Tibial artery (tissue), 4 donors: ENCODE results near the gene FAM174C.

Experiments used
- DNase-seq, 2 donors: peaks; one replicate each; pipeline ENCODE4 v3.0.0-alpha.2; 2019
- H3K27ac ChIP-seq, 2 donors: fragments of 200-600 bp; sonication (generic) in 1 of 2; 1 replicate in 1 of 2; 2 replicates in 1 of 2; pipeline ENCODE4 v1.5.1; 2018 to 2019; ENCODE audit warnings: mild to moderate bottlenecking in 1 of 2
- H3K27me3 ChIP-seq, 2 donors: fragments of 200-600 bp; sonication (generic) in 1 of 2; one replicate each; pipeline versions ENCODE4 v1.5.1 to v1.6.0; 2016 to 2019
- H3K36me3 ChIP-seq, 3 donors: fragments of 200-600 bp; sonication (generic) in 2 of 3; one replicate each; pipeline ENCODE4 v1.5.1; 2016 to 2019; ENCODE audit warnings: mild to moderate bottlenecking in 2 of 3
- H3K4me1 ChIP-seq, 4 donors: fragments of 200-600 bp; sonication (generic) in 2 of 4; 1 replicate in 3 of 4; 2 replicates in 1 of 4; pipeline ENCODE4 v1.5.1; 2016 to 2019
- H3K4me3 ChIP-seq, 2 donors: fragments of 200-600 bp; sonication (generic) in 1 of 2; 1 replicate in 1 of 2; 2 replicates in 1 of 2; pipeline ENCODE4 v1.5.1; 2018 to 2019; ENCODE audit warnings: mild to moderate bottlenecking in 2 of 2
- H3K9me3 ChIP-seq, 3 donors: fragments of 200-600 bp; sonication (generic) in 1 of 3; one replicate each; pipeline ENCODE4 v1.5.1; 2016 to 2019
- intact Hi-C: fragments of 100-400 bp; cut with DNase I; formaldehyde crosslinking; loops from one replicate; pipeline ENCODE4 v1.15.0; 2023; ENCODE audit warnings: low total_unique reads
- TF ChIP-seq, protein P1 (sequence below), 2 experiments: fragments of 200-600 bp in 1 of 2; fragments of 450-650 bp in 1 of 2; IDR thresholded peaks; one replicate each; pipeline ENCODE4 v1.5.1; 2017 to 2019; ENCODE audit warnings: antibody characterized with exemption in 2 of 2, mild to moderate bottlenecking in 1 of 2, moderate library complexity in 1 of 2

FAM174C gene

DNA sequence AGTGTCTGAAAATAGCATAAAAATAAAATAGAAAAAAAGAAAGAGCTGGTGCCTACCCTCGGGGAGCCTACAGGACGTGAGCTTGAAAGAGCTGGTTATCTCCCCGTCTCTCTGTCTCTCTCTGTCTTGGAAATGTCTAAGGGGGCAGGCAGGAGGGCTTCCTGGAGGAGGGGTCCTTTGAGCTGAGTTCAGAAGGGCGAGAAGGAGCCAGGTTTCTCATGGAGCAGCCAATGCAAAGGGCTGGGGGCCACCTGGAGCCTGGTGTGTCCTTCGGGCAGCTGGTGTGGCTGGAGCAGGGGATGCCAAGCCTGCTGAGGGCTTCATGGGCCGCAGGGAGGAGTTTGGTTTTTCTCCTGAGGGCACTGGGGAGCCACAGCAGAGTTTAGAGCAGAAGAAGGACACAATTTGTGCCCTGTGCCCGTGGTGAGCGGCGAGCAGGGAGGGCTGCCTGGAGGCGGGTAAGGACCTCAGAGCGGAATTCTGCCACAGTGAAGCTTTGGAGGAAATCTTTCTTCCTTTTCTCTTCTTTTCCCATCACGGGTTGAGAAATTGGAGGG, 49.0 kb downstream of the FAM174C start:
- H3K4me3 ChIP-seq: peak overlapping the region in 1 of 2 donors; percentile 47
- peaks cover 0 to 13% (median 10%) of the 10 kb centered on the region in 4 donors for H3K4me1 ChIP-seq
- peaks cover 0 to 75% of the 10 kb centered on the region in 2 donors for H3K27me3 ChIP-seq
- TF ChIP-seq, protein P1, sequence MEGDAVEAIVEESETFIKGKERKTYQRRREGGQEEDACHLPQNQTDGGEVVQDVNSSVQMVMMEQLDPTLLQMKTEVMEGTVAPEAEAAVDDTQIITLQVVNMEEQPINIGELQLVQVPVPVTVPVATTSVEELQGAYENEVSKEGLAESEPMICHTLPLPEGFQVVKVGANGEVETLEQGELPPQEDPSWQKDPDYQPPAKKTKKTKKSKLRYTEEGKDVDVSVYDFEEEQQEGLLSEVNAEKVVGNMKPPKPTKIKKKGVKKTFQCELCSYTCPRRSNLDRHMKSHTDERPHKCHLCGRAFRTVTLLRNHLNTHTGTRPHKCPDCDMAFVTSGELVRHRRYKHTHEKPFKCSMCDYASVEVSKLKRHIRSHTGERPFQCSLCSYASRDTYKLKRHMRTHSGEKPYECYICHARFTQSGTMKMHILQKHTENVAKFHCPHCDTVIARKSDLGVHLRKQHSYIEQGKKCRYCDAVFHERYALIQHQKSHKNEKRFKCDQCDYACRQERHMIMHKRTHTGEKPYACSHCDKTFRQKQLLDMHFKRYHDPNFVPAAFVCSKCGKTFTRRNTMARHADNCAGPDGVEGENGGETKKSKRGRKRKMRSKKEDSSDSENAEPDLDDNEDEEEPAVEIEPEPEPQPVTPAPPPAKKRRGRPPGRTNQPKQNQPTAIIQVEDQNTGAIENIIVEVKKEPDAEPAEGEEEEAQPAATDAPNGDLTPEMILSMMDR (IDR thresholded peaks at IDR 0.05): no peak
- no peak overlapping the region for H3K27ac ChIP-seq
- no peaks in the 10 kb centered on the region for H3K9me3 ChIP-seq
- intact Hi-C loops: no loop called here
- DNase-seq: no peak
- no peaks in the 10 kb centered on the region for H3K36me3 ChIP-seq

DNA sequence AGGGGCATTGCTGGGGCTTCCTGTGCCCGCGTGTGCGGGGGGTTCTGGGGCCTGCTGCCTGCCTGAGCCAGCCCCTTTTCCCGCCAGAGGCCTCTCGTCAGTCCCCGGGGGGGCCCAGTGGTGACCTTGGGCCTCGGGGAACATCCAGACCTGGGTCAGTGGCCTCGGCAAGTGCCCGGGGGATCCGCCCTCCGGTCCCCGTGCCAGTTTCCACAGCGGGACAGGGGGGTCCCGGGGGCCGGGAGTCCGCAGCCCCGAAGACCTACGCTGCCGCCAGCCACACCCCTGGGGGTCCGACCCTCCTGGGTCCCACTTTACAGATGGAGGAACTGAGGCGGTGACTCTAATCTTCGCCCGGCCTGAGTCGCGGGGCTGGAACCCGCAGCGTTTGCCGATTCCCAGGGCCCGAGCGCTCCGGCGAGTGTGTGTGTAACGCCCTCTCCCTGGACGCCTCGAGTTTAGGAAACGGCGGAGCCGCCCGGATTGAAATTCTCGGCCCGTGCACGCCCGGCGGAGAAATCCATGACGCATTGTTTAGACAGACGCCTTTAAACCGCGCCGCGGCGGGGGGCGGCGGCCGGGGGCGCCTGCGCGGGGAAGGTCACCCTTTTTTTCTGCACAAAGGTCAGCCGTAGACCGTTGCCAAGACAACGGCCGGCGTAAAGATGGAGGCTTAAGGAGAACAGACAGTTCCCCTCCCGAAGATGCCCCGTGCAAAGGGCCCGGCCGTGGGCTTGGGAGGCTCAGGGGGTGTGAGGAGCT, 49.7 kb downstream of the FAM174C start:
- intact Hi-C loops: no loop called here
- TF ChIP-seq, protein P1 (IDR thresholded peaks at IDR 0.05): no peak
- Histone ChIP-seq H3K4me3 (peak overlapping the region; percentile 2 to 47), H3K4me1 (peaks cover 0 to 13% (median 10%) of the 10 kb centered on the region in 4 donors), H3K9me3 (no peaks in the 10 kb centered on the region), H3K27me3 (peaks cover 0 to 69% of the 10 kb centered on the region in 2 donors), H3K27ac (no peak overlapping the region), H3K36me3 (no peaks in the 10 kb centered on the region)
- peak in 1 of 2 donors; percentile 39 for DNase-seq

DNA sequence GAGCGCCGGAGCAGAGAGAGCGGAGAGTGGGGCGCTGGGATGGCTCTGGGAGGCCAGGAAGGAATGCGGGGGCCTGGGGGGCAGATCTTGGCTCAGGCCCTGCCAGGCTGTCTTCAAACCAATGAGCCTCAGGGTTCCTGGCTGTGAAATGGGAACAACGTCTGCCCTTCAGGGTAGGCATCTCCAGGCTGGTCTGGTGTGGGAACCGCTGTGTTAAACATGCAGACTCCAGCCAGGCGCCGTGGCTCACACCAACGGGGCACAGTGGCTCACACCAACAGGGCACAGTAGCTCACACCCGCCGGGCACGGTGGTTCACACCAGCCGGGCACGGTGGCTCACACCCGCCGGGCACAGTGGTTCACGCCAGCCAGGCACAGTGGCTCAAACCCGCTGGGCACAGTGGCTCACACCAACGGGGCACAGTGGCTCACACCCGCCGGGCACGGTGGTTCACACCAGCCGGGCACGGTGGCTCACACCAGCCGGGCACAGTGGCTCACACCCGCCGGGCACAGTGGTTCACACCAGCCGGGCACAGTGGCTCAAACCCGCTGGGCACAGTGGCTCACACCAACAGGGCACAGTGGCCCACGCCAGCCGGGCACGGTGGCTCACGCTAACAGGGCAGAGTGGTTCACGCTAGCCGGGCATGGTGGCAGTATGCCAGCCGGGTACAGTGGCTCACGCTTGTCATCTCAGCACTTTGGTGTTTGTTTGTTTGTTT, 50.4 kb downstream of the FAM174C start:
- intact Hi-C loops: no loop called here
- Histone ChIP-seq H3K9me3 (no peaks in the 10 kb centered on the region), H3K27ac (no peak overlapping the region), H3K36me3 (no peaks in the 10 kb centered on the region), H3K4me1 (peaks cover 0 to 13% (median 10%) of the 10 kb centered on the region in 4 donors), H3K27me3 (peaks cover 0 to 73% of the 10 kb centered on the region in 2 donors), H3K4me3 (peak overlapping the region; percentile 2 to 47)
- TF ChIP-seq, protein P1 (IDR thresholded peaks at IDR 0.05): no peak
- no peak for DNase-seq

DNA sequence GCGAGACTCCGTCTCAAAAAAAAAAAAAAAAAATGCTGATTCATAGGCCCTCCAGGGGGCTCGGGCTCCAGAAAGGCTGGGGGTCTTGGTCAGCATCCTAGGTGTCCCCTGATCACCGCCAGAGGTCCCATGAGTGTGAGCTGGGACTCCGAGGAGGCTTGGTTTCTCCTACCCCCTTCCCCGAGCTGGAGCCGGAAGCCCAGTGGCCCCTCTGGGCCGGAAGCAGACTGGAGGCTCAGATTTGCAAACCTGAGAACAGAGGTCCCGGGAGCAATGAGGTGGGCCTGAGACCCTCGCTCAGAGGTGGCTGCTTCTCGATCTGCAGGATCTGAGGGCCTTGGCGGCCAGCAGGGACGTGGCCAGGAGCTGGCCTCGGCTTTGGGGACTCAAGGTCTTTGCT, 51.8 kb downstream of the FAM174C start:
- intact Hi-C loops: no loop called here
- no peak for DNase-seq
- peaks cover 0 to 18% (median 10%) of the 10 kb centered on the region in 4 donors for H3K4me1 ChIP-seq
- H3K4me3 ChIP-seq: no peak overlapping the region
- H3K27me3 ChIP-seq: peaks cover 0 to 76% of the 10 kb centered on the region in 2 donors
- H3K9me3 ChIP-seq: no peaks in the 10 kb centered on the region
- no peak overlapping the region for H3K27ac ChIP-seq
- TF ChIP-seq, protein P1 (IDR thresholded peaks at IDR 0.05): no peak
- no peaks in the 10 kb centered on the region for H3K36me3 ChIP-seq
